Measurements from ENCODE around the gene FRY. TPM values are rescaled to one million over a fixed set of nuclear protein-coding genes. Genes with fewer than 3 reads are reported as not detected.

Gene FRY
- total RNA-seq, 1 experiment from 2014 or later = 5.3 TPM

- DNase-seq (ENCODE audit: low spot score) (no peak), ATAC-seq (no peak)
- Mint-ChIP-seq H3K27ac (no peak overlapping the region), H3K9me3 (no peaks in the 10 kb centered on the region), H3K4me1 (peaks cover 7% of the 10 kb centered on the region), H3K4me3 (no peak overlapping the region), H3K36me3 (no peaks in the 10 kb centered on the region), H3K27me3 (ENCODE audit: low read depth) (no peaks in the 10 kb centered on the region)
- no peak for TF ChIP-seq MAX (CRISPR knock-in tag; IDR thresholded peaks at IDR 0.05)
- TF ChIP-seq ZNF232 (CRISPR knock-in tag; IDR thresholded peaks at IDR 0.05) = no peak
- no peak for TF ChIP-seq ZNF138 (CRISPR knock-in tag; conservative IDR thresholded peaks at IDR 0.05)
- no peak for TF ChIP-seq NR2C2 (CRISPR knock-in tag; IDR thresholded peaks at IDR 0.05)
- TF ChIP-seq IRF2 (CRISPR knock-in tag; IDR thresholded peaks at IDR 0.05; ENCODE audit: borderline replicate concordance, low read depth) = no peak
- TF ChIP-seq ESRRA (CRISPR knock-in tag; IDR thresholded peaks at IDR 0.05; ENCODE audit: borderline replicate concordance) = no peak
- ChIA-PET CTCF (interaction anchor here (1.4 to 2.3 kb wide), 2 partner anchors 11 to 102 kb away, joined by 4 to 11 read pairs; no protein-coding TSS in a partner anchor), POLR2A (interaction anchor here (0.7 kb wide), 1 partner anchor 106 kb away, joined by 3 read pairs; no protein-coding TSS in a partner anchor)
Measured at GRCh38 chr13:32011971-32012370, 19.6 kb upstream of the FRY start.

GRCh38 chr13:32013181-32013580 is 18.4 kb upstream of the FRY start:
- peaks cover 7% of the 10 kb centered on the region for H3K4me1 Mint-ChIP-seq
- no peak overlapping the region for H3K4me3 Mint-ChIP-seq
- ChIA-PET POLR2A (no interaction called here), CTCF (interaction anchor here (1.0 to 2.3 kb wide), 2 partner anchors 103 to 151 kb away, joined by 3 to 11 read pairs; no protein-coding TSS in a partner anchor)
- H3K27ac Mint-ChIP-seq = no peak overlapping the region
- TF ChIP-seq ZNF512 (CRISPR knock-in tag; IDR thresholded peaks at IDR 0.05; ENCODE audit: borderline replicate concordance) = no peak
- TF ChIP-seq ZNF425 (CRISPR knock-in tag; conservative IDR thresholded peaks at IDR 0.05) = no peak
- no peak for TF ChIP-seq NR3C1 (CRISPR knock-in tag; conservative IDR thresholded peaks at IDR 0.05; ENCODE audit: low read depth)
- no peak for TF ChIP-seq FOXJ3 (CRISPR knock-in tag; IDR thresholded peaks at IDR 0.05; ENCODE audit: borderline replicate concordance)
- no peak for TF ChIP-seq ZSCAN18 (CRISPR knock-in tag; IDR thresholded peaks at IDR 0.05)
- TF ChIP-seq ATF1 (CRISPR knock-in tag; IDR thresholded peaks at IDR 0.05) = no peak
- TF ChIP-seq MYBL2 (CRISPR knock-in tag; IDR thresholded peaks at IDR 0.05) = no peak
- TF ChIP-seq OVOL2 (CRISPR knock-in tag; IDR thresholded peaks at IDR 0.05; ENCODE audit: borderline replicate concordance) = no peak
- TF ChIP-seq ETV6 (CRISPR knock-in tag; IDR thresholded peaks at IDR 0.05) = no peak
- TF ChIP-seq SP1 (CRISPR knock-in tag; conservative IDR thresholded peaks at IDR 0.05) = no peak
- TF ChIP-seq ZNF138 (CRISPR knock-in tag; conservative IDR thresholded peaks at IDR 0.05) = no peak
- no peak for TF ChIP-seq SMAD3 (CRISPR knock-in tag; IDR thresholded peaks at IDR 0.05; ENCODE audit: borderline replicate concordance)
- H3K27me3 Mint-ChIP-seq (ENCODE audit: low read depth) = no peaks in the 10 kb centered on the region
- DNase-seq (ENCODE audit: low spot score) (no peak), ATAC-seq (no peak)
- H3K36me3 Mint-ChIP-seq = no peaks in the 10 kb centered on the region
- H3K9me3 Mint-ChIP-seq = no peaks in the 10 kb centered on the region

GRCh38 chr13:32016119-32016518 is 15.5 kb upstream of the FRY start:
- POLR2A ChIA-PET = no interaction called here
- H3K4me3 Mint-ChIP-seq = no peak overlapping the region
- CTCF ChIA-PET = interaction anchor here (2.1 to 2.2 kb wide), 2 partner anchors 15 to 106 kb away, joined by 8 read pairs; no protein-coding TSS in a partner anchor
- TF ChIP-seq CDX4 (CRISPR knock-in tag; IDR thresholded peaks at IDR 0.05; ENCODE audit: borderline replicate concordance) (no peak), ZNF219 (CRISPR knock-in tag; IDR thresholded peaks at IDR 0.05; ENCODE audit: borderline replicate concordance) (no peak), FOXP1 (CRISPR knock-in tag; IDR thresholded peaks at IDR 0.05; ENCODE audit: borderline replicate concordance) (no peak), ZNF281 (CRISPR knock-in tag; IDR thresholded peaks at IDR 0.05) (no peak), FOXP4 (CRISPR knock-in tag; IDR thresholded peaks at IDR 0.05) (no peak)

More at GRCh38 chr13:32016119-32016518, 15.5 kb upstream of the FRY start:
- Mint-ChIP-seq H3K36me3 (no peaks in the 10 kb centered on the region), H3K9me3 (no peaks in the 10 kb centered on the region), H3K27me3 (ENCODE audit: low read depth) (no peaks in the 10 kb centered on the region), H3K27ac (no peak overlapping the region), H3K4me1 (peaks cover 3% of the 10 kb centered on the region; the same call in 1 of the 2 replicates)
- ATAC-seq = no peak
- DNase-seq (ENCODE audit: low spot score) = no peak

Data from WTC11 (cell line).